Epidermal melanocyte (primary cell): ENCODE results near the gene CPLANE1.
"Not testable (repeated sequence)": the region's sequence is repeated elsewhere in the genome, so short reads cannot be mapped to it uniquely, and the experiment has no call there.

Source experiments
- DNase-seq: peaks from one replicate; pipeline ENCODE4 v3.0.0; 2011; ENCODE audit warnings: low spot score; ENCODE audit not compliant: insufficient read length

Gene CPLANE1

DNA sequence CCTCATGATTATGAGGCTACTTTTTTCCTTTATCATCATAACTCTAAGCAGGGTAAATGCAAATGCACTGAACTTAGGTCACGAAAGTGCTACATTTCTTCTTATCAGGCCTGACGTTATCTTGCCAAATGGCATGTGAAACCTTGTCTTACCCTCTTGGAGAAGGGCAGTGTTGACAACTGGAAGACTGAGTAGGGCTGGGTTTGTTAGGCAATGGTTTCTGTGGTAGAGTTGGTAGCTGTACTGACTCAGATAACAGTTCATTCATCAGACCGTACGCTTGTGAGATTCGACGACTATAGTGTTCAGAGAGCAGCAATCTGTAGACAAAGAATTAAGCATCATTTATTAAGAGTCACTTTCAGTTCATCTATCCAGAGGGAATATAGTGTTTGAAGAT lies 127.7 kb downstream of the CPLANE1 start:
- no peak for DNase-seq

GRCh38 chr5:37121027-37121426 lies 128.1 kb downstream of the CPLANE1 start:
- DNase-seq = no peak

DNA sequence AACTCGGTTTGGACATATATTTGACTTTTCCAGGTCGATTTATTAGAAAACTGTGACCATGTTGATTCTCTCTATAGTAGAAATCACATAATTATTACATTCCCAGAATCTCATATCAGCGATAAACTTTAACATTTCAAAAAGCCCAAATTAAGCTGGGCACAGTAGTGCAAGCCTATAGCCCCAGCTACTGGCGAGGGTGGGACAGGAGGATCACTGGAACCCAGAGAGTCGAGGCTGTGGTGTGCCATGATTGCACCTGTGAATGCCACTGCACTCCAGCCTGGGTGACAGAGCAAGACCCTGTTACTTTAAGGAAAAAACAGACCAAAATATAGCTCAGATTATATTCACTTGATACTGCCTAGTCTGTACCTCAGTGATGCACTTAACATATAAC lies 128.9 kb downstream of the CPLANE1 start:
- DNase-seq = no peak

DNA sequence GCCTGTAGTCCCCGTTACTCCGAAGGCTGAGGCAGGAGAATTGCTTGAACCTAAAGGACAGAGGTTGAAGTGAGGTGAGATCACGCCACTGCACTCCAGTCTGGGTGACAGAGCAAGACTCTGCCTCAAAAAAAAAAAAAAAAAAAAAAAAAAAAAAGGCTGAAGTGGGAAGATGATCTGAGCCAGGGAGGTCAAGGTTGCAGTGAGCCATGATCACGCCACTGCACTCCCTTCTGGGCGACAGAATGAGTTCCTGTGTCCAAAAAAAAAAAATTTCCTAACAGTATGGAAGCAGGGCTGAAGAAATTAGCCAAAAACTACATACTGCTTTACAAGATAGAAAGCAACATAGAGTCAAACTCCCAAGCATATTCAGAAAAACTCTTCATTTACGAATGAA lies 132.8 kb downstream of the CPLANE1 start:
- DNase-seq = no peak

GRCh38 chr5:37112383-37112991 lies 136.7 kb downstream of the CPLANE1 start:
- no peak for DNase-seq

- no peak for DNase-seq
These were observed 137.5 kb downstream of the CPLANE1 start for GRCh38 chr5:37111426-37112382.

- no peak for DNase-seq
These were observed 139.0 kb downstream of the CPLANE1 start for GRCh38 chr5:37110135-37110534.

GRCh38 chr5:37109338-37109737 lies 139.8 kb downstream of the CPLANE1 start:
- DNase-seq = no peak

- no peak for DNase-seq
These were observed 145.9 kb downstream of the CPLANE1 start for GRCh38 chr5:37103302-37103701.

- DNase-seq = not testable (repeated sequence)
These were observed 149.9 kb downstream of the CPLANE1 start for GRCh38 chr5:37099267-37099666.

- not testable (repeated sequence) for DNase-seq
These were observed 155.4 kb downstream of the CPLANE1 start for GRCh38 chr5:37093795-37094194.

DNA sequence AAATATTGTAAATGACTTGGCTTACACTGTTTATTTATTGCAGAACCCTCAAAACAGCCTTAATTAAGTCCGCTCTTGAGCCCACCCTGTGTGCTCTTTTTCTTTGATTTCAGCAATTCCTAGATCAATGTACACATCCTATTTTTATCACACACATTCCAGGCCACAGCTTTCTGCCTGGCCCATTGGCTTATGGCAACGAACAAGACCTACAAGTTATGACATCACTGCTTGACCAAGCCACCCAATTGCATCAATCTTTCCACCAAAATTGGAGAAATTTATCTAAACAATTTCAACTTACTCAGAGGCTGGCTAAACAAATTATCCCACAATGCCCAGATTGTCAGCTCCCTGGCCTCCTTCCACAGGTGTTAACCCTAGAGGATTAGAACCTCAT lies 158.4 kb downstream of the CPLANE1 start:
- DNase-seq = no peak

- no peak for DNase-seq
These were observed 159.0 kb downstream of the CPLANE1 start for GRCh38 chr5:37090123-37090726.

DNA sequence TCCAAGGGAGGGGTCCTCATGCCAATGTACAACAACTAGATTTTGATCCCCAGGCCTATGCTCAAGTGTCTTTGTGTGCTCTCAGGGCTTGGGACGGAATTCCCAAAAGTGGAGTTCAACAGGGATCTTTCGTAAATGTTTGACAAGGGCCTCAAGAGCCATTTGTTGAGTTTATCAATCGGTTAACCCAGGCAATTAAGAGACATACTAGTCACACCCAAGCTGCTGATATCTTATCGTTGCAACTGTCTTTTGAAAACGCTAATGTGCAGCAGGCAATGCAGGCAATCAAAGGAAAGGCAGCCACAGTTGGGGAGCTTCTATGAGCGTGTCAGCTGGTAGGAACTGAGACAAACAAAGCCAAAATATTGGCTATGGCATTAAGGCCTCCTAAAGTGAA lies 161.2 kb downstream of the CPLANE1 start:
- DNase-seq = no peak

- no peak for DNase-seq
These were observed 162.6 kb downstream of the CPLANE1 start for GRCh38 chr5:37086466-37087173.

GRCh38 chr5:37086026-37086425 lies 163.2 kb downstream of the CPLANE1 start:
- not testable (repeated sequence) for DNase-seq

DNA sequence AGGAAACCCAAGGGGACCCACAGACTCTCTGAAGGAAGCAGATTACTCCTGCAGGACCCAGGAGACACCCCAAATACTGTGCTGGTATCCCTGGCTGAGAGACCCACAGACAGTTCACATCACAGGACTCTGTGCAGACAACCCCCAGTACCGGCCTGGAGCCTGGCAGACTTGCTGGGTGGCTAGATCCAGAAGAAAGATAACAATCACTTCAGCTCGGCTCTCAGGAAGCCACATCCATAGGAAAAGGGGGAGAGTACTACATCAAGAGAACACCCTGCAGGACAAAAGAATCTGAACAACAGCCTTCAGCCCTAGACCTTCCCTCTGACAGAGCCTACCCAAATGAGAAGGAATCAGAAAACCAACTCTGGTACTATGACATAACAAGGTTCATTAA lies 166.2 kb downstream of the CPLANE1 start:
- not testable (repeated sequence) for DNase-seq

- no peak for DNase-seq
These were observed 168.5 kb downstream of the CPLANE1 start for GRCh38 chr5:37080697-37081096.

GRCh38 chr5:37077146-37077545 lies 172.0 kb downstream of the CPLANE1 start:
- DNase-seq = no peak

DNA sequence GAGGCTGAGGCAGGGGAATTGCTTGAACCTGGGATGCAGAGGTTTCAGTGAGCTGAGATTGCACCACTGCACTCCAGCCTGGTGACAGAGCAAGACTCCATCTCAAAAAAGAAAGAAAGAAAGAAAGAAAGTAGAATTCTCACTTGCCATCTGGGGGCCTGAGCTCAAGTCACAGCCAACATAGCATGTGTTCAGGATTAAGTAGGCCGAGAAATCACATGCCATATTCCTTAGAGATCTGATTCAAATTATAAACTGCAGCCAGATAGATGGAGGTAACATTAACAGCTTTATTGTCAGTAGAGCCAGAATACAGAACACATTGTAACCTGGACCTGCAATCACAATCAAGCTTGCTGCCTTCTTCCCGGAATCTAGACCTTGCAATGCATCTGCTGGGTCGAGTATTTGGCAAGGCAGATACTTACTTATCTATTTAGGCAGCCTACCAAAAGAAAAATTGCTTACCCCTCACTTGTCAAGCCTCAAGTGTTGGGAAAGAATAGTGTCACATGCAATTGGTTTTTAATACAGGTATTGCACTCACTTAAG lies 173.7 kb downstream of the CPLANE1 start:
- DNase-seq = no peak

DNA sequence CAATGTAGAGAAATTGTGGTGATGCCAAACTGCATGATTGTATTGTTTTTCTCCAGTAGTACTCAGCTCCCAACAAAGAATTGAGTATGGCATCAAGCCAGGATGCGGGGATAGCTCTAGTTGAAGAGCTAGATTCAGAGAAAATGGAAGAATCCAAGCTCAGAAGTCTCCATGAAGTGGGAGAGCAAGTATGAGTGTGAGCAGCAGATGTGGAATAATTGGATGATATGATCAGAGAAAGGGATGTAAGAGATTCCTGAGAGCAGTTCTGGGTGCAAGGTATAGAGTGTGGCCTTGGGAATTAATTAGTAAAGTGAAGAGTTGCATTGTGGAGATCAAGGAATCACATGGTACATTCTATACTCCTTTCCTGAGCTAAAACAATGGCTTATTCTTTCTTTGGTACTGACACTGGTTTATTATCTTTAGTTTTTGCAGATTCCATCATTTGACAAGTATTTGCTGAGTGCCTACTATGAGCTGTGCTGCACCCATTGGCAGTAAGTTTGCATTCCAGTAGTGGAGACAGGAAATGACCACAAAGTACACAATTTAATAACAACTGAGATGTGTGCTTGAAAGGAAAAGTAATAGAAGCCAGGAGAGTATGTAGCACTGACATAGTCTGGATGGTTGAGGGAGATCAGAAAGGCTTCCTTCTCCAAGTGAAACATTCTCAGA lies 177.1 kb downstream of the CPLANE1 start:
- DNase-seq = no peak
